HG03159 (cell line): ENCODE measurements around the gene SCAPER.

ENCODE experiments used
- ATAC-seq: cut with Tn5 transposase; IDR thresholded peaks from one replicate; pipeline ENCODE4 v1.9.1; 2021; ENCODE audit warnings: mild to moderate bottlenecking, moderate library complexity; ENCODE audit not compliant: unreplicated experiment

Gene SCAPER

DNA sequence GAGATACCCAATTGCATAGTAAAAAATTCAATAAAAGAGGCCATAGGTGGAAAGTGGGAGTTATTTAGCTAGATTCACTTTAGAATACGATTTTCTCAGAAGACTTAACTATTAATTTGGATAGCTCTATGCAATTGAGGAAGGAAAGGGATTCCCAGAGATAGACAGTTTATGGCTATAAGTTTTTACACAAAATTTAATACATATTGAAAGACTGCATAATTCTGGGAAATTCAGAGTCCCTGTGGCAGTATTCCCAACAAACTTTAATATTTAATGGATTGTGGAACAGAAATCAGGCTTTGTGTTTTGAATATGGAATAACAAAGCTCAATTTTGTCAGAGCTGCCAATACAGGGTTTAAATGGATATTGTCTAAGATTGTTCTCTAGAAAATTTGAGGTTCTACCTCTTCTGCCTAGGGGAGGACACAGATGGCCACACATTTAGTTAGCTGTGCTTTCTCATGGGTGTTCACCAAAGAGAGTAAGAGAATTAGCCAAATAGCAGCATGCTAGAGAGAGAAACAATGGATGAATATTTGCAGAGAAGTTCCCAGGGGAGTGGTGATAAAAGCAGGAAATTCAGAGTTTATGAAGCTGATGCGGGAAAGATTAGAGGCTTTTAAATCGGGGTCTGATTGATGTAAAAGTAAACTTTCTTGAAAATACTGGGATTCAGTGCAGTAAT is 560.1 kb downstream of the SCAPER start:
- no peak for ATAC-seq

DNA sequence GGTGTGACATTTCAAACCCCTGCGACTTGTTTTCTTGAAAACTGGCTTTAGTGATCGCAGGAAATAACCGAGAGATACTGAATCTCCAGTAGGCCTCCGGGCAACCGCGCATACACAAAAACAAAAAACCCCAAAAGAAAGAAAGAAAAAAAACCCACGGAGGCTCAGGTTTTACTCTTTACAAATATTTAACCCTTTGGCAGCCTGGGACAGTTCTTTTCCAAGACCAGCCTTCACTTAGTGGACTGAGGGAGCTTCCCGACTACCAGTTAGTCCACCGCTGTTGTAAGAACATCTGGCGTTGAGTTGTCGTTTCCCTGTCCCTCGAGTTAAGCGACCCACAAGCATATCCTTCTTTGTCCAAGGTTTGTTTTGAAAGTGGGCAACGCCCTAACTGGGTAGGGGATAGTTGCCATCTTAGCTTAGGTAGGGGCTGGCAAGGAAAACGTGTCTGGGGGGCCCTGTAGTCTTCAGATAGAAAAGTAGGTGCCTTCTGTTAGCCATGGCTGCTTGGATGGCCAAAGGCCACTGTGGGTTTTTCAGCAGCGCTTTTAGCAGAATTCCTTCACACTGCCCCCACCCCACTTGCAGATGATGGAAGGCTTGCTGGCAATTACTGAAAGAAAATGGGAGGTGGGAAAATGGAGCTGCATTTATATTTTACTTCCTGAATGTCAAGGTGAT is 561.7 kb downstream of the SCAPER start:
- ATAC-seq = no peak

DNA sequence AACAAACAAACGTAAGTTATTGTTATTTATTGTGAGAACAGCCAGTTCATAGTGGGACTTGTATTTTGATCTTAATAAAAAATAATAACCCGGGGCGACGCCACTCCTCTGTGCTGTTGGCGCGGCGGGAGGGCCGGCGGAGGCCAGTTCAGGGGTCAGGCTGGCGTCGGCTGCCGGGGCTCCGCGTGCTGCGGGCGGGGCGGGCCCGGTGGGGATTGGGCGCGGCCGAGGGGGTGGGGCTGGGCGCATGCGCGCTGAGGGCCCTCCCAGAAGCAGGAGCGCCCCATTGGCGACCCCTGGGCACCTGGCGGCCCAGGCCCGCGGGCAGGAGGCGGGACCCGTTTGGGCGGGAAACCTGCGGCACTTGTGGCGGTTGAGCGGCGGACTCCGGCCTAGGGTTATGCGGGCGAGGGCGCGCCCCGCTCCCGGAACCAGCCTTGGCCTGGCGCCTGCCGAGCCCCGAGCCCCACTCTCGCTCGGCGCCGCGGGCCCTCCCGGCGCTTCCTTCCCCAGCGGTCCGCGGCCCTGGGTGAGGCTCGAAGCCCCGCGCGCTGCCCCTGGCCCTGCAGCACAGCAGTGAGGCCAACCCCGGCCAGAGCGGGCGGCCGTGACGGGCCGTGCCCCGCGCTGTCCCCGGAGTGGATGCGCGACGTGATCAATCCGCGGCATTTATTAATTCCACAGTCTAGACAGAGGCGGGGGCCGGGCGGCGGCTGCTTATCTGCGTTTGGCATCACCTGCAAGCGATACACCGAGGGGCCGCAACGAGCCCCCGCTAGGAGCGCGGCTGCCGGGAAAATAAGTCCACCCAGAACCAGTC is 562.5 kb downstream of the SCAPER start:
- ATAC-seq = no peak

DNA sequence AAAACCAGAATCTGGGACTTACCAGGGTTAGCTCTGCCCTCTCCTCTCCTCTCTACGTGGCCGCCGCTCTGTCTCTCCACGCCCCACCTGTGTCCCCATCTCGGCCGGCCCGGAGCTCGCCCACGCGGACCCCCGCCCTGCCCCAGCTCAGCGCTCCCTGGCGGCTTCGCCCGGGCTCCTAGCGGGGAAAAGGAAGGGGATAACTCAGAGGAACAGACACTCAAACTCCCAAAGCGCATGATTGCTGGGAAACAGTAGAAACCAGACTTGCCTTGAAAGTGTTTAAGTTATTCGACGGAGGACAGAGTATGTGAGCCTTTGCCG is 563.1 kb downstream of the SCAPER start:
- ATAC-seq = no peak

DNA sequence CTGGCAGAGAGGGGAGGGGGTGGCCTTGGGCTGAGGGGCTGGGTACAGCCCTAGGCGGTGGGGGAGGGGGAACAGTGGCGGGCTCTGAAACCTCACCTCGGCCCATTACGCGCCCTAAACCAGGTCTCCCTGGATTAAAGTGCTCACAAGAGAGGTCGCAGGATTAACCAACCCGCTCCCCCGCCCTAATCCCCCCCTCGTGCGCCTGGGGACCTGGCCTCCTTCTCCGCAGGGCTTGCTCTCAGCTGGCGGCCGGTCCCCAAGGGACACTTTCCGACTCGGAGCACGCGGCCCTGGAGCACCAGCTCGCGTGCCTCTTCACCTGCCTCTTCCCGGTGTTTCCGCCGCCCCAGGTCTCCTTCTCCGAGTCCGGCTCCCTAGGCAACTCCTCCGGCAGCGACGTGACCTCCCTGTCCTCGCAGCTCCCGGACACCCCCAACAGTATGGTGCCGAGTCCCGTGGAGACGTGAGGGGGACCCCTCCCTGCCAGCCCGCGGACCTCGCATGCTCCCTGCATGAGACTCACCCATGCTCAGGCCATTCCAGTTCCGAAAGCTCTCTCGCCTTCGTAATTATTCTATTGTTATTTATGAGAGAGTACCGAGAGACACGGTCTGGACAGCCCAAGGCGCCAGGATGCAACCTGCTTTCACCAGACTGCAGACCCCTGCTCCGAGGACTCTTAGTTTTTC is 563.6 kb downstream of the SCAPER start:
- ATAC-seq = no peak

DNA sequence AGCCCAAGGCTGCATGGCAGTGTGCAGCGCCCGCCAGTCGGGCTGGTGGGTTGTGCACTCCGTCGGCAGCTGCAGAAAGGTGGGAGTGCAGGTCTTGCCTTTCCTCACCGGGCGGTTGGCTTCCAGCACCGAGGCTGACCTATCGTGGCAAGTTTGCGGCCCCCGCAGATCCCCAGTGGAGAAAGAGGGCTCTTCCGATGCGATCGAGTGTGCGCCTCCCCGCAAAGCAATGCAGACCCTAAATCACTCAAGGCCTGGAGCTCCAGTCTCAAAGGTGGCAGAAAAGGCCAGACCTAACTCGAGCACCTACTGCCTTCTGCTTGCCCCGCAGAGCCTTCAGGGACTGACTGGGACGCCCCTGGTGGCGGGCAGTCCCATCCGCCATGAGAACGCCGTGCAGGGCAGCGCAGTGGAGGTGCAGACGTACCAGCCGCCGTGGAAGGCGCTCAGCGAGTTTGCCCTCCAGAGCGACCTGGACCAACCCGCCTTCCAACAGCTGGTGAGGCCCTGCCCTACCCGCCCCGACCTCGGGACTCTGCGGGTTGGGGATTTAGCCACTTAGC is 564.3 kb downstream of the SCAPER start:
- ATAC-seq = no peak

DNA sequence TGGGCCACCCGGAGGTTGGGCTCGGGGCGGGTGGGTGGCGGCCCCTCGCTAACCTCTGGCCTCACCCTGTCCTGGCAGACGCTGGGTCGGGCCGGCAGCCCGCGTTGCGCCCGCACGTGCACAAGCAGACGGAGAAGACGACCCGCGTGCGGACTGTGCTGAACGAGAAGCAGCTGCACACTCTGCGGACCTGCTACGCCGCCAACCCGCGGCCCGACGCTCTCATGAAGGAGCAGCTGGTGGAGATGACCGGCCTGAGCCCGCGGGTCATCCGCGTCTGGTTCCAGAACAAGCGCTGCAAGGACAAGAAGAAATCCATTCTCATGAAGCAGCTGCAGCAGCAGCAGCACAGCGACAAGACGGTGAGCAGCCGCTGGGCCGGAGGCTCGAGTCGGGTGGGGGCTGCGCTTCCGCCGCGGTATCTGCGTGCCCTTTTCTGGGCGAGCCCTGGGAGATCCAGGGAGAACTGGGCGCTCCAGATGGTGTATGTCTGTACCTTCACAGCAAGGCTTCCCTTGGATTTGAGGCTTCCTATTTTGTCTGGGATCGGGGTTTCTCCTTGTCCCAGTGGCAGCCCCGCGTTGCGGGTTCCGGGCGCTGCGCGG is 564.8 kb downstream of the SCAPER start:
- ATAC-seq = no peak

DNA sequence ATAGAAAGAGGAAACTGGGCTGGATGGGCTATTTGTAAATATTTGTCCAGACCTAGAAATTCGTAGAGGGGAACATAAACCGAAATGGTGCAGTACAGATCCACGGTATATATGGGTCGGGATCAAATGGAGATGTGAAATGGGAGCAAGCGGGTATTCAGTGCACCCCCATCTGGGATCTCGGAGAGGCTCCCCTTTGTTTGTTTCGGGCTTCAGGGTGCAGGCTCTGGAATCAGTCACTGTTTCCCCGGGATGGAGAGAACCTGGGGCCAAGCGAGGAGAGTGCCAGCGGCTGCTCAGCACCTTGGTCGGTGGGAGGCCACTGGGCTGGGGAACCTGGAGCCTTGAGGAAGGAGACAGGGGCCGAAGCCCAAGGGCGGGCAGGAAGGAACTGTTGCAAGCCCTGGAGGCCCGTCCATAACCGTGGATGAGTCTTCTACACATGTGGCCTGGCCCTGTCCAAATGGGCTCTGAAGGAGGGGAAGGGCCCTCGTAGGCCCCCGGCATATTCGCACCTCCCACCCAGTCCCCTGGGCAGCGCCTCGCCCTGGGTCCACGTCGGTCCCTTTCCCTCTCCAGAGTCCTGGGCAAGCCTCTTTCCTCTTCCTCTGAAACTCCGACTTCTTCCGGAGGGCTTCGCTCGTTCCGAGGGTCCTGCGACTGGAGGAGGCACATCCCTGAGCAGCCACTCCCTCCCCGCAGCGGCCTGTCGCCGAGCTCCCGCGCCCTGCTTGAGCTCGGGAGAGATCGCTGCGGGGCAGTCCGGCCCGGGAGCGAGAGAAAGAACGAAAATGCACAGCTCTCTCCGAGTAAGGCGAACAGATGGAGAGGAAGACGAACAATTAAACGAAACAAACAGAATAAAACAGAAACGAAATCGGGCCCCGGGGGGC is 565.6 kb downstream of the SCAPER start:
- ATAC-seq = no peak

DNA sequence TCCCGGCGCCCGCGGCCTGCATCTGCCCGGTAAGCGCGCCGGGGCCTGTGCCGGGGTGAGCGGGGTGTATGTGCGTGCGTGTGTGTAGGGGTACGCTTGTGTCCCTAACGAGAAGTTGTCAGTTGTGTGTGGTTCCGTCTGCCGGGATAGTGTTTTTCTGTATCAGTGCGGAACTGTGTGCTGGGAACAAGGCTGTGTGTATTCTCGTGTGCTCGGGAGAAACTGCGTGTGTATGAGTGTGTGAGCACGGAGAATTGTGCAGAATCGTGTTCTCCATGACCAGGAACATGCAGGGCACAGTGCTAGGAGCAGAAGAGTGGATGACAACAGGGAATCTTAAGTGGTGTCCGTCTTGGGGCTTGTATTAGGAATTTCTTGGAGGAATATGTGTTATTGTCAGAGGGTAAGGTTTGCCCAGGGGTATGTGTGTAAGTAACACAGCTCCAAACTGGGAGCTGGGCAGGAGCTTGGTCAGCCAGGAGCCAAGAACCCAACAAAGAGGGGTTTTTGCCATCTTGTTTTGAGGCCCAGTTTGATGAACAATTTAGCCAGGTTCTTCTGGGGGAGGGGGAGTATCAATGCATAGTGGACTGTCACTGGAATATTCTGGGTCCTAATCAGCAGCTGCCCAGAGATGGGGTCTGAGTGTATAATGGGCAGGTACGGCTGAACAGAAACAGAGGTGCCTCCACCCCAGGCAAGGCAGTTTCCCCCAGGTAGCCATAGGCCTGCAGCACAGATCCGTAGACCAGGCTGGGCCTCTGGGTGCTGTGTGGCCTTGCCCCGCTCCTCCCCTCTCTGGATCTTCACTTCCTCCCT is 566.4 kb downstream of the SCAPER start:
- no peak for ATAC-seq

DNA sequence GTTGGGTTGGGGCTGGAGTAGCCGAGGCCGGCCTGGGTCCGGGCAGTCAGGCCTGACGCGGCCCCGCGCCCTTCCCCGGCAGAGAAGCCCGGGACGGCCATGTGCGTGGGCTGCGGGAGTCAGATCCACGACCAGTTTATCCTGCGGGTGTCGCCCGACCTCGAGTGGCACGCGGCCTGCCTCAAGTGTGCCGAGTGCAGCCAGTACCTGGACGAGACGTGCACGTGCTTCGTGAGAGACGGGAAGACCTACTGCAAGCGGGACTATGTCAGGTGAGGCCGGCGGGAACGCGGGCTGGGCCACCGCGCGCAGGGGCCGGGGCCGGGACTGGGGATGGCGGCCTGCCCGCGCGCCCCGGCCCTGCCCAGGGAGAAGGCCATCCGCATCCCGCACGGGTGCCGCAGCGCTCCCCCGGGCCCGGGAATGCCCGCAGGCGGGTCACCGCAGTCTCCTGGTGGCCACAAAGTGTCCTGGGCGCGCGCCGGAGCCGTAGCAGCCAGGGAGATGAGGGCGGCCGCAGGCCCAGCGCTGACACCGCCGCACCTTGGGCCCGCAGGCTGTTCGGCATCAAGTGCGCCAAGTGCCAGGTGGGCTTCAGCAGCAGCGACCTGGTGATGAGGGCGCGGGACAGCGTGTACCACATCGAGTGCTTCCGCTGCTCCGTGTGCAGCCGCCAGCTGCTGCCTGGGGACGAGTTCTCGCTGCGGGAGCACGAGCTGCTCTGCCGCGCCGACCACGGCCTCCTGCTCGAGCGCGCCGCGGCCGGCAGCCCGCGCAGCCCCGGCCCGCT is 567.2 kb downstream of the SCAPER start:
- no peak for ATAC-seq

DNA sequence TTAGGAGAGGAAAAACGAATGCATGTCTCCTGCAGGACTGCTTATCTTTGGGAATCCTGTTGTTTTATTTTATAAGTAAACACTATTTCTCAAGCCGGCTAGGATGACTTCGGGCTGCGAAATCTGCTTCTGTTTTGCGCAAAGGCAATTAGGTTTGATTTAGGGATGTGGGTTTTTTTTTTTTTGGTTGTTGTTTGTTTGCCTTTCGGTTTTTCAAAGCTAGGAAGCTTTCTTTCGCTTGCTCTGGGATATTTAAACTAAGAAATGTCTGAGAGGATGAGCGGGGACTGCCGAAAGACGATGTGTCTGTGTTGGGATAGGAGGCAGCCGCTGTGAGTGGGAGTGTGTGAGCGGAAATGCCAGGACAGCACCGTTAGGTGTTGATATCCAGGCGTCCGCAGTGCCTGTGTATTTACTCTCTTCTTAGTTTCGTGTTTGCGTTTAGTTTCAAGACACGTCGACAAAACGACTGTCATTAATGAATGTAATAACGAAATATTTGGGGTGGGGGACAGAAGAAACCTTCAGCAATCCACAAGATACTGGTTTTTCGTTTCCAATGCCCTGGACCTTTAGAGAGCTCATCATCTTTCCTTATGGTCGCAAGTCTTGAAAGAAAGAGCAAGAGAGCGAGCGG is 568.0 kb downstream of the SCAPER start:
- no peak for ATAC-seq

DNA sequence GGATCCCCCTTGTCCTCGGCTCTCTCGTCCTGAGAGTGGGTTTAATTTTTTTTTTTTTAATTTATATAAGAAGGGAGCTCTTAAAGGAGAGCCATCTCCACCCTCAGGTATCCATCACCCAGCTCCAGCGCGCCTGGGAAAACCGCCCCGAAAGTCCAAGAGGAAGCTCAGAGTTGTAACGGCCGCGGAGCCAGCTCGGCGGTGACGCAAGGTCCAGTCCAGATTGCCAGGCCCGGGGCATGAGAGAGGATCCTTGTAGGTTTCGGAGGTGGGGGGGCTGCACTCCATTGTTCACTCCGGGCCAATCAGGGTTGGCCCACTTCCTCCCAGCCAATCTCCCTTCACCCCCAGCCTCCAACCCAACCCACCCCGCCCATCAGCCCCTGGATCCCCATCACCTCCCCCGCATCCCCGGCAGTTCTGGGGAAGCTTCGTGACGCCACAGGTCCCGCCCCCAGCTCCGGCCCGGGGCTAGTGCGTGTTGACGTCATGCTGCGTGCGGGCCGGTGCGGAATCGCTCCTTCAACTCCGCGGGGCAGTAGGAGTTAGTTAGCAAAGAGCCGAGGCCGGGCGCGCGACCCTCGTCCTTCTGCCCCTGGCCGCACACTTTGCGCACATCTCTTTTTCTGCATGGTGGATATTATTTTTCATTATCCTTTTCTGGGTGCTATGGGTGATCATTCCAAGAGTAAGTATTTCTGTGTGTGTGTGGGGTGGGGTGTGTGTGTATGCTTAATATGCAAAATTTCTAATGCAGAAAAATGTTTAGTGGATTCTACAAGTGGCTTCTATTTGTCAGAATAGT is 568.7 kb downstream of the SCAPER start, which contains the start of gene ISL2:
Gene ISL2 (plus strand): TSS at position 520 of the 805 bp plus-strand sequence. CDS start 111 bp downstream, at position 631.
- peak; percentile 46 for ATAC-seq

DNA sequence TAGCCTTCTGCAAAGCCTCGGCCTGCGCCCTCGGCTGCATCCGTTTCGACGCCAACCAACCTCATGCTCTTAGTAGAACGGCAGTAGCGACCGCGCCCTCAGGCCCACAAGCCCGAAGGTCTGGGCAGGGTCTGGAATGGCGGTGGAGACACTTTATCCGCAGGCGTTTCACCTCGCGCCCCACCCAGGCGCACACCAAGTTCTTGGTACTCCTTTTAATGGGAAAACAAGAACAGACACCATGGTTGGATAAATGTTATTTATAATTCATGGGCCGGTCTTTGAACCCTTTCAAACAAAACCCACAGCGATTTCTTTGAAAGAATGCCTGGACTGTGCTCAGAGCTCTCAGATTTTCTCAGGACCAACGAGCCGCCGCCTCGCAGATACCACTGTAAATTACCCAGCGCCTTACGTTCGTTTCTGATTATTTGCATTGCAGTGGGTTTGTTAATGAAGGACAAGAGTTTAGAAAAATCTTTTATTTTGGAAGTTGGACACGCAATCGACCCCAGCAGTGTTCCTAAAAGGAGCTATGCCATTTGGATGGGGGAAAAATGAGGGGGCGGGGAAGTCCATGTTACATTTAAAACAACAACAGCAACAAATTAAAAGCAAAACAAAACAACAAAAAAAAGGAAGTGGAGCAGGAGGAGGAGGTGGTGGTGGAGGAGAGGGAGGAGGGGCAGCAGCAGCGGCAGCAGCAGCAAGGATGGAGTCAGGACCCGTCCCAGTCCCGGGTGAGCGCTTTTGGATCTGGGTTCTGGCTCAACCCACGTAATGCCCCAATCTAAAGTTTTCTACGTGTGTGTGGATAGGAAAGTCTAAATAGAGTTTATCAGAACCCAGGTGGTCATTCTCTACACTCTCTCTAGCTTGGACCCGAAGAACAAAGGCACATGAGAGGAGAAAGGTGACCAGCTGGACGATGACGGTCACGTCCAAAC is 569.6 kb downstream of the SCAPER start:
- ATAC-seq = no peak

DNA sequence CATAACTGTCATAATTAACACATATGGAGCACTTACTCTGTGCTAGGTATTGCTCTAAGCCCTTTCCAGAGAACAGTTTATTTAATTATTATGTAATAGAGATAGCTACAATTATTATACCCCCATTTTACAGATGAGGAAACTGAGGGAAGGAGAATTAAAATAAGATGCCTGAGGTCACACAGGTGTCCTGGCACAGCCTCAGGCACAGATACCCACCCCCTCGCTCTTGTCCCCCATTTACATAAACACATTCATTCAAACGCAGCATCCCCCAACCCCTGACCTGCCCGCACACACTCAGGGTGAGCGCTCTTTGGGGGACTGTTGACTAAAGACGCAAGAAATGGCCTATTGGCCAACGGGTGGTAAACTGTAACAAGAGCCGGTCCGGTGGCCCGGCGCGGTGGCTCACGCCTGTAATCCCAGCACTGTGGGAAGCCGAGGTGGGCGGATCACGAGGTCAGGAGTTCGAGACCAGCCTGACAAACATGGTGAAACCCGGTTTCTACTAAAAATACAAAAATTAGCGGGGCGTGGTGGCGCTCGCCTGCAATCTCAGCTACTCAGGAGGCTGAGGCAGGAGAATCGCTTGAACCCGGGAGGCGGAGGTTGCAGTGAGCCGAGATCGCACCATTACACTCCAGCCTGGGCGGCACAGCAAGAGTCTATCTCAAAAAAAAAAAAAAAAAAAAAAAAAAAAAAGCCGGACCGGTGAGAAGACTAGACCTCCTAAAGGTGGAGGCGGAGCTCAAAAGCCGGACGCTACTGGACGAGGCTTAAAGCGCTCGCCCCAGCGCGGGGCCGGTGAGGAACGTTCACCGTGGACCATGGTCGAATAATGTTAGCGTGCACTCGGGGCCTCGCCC is 570.5 kb downstream of the SCAPER start:
- no peak for ATAC-seq
